Prostate gland (tissue), 2 donors: Measurements from ENCODE around the gene GCH1. TPM values are rescaled to one million over a fixed set of nuclear protein-coding genes. Genes with fewer than 3 reads are reported as not detected.

Source experiments
- DNase-seq: peaks from one replicate; pipeline ENCODE4 v3.0.0-alpha.2; 2019; ENCODE audit warnings: low spot score
- H3K27ac ChIP-seq, 2 donors: fragments of 200-600 bp; sonication (generic); 2 replicates each; pipeline ENCODE4 v1.5.1; 2017 to 2019
- H3K27me3 ChIP-seq: fragments of 200-600 bp; sonication (generic); replicated peaks from 2 replicates; pipeline ENCODE4 v1.5.1; 2019; ENCODE audit not compliant: insufficient read depth
- H3K36me3 ChIP-seq, 2 donors: fragments of 200-600 bp; sonication (generic); 1 replicate in 1 of 2; 2 replicates in 1 of 2; pipeline versions ENCODE4 v1.5.1 to v1.8.1; 2017 to 2019
- H3K4me1 ChIP-seq: fragments of 200-600 bp; sonication (generic); replicated peaks from 2 replicates; pipeline ENCODE4 v1.5.1; 2019
- H3K4me3 ChIP-seq, 2 donors: fragments of 200-600 bp; sonication (generic); 2 replicates each; pipeline ENCODE4 v1.5.1; 2017 to 2019
- H3K9me3 ChIP-seq: fragments of 200-600 bp; sonication (generic); 2 replicates; pipeline ENCODE4 v1.5.1; 2017
- POLR2A ChIP-seq: fragments of 450-650 bp; IDR thresholded peaks from one replicate; pipeline ENCODE4 v1.6.1; 2016; ENCODE audit warnings: antibody characterized with exemption, mild to moderate bottlenecking
- POLR2AphosphoS5 ChIP-seq: sonication (generic); formaldehyde crosslinking; IDR thresholded peaks from one replicate; pipeline ENCODE4 v1.6.1; 2017; ENCODE audit warnings: antibody characterized with exemption
- WGBS: methylation state at CpG from one replicate; pipeline ENCODE4 v1.1.5; 2018; 5-methylcytosine and 5-hydroxymethylcytosine counted together
- intact Hi-C: fragments of 100-400 bp; cut with DNase I; formaldehyde crosslinking; loops from one replicate; pipeline ENCODE4 v1.14.2; 2022
- total RNA-seq, 2 donors: library from RNA; depleted of rRNA; stranded (reverse); fragments of >200 nt; gene quantifications; one replicate each; pipeline ENCODE4 v1.1.0, GENCODE V29; 2016
- TF ChIP-seq, protein P1 (sequence below), 4 experiments: fragments of 200-600 bp in 2 of 4; fragments of 450-650 bp in 2 of 4; sonication (generic) in 2 of 4; IDR thresholded peaks; 1 replicate in 3 of 4; 2 replicates in 1 of 4; pipeline ENCODE4 v1.5.1; 2016 to 2019; ENCODE audit warnings: antibody characterized with exemption in 4 of 4, mild to moderate bottlenecking in 2 of 4, moderate library complexity in 2 of 4

GCH1 gene
- total RNA-seq, 2 donors from 2014 or later: 4.9 to 19.4 TPM

DNA sequence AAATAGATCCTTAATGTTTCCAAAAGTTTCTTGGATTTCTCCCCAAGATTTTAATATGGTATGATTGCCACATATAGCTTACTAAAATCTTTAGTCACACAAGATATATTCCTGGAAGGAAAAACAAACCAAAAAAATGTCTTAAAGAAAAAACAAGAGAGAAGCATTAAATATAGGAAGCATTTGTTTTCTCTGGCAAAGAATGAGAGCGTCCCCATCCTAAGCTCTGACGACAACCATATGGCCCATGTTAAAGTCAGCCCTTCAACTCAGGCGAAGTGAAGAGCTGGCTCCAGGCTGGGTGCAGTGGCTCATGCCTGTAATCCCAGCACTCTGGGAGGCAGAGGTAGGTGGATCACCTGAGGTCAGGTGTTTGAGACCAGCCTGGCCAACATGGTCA lies 35.6 kb downstream of the GCH1 start:
- TF ChIP-seq POLR2A (no peak), POLR2AphosphoS5 (no peak)
- TF ChIP-seq, protein P1, sequence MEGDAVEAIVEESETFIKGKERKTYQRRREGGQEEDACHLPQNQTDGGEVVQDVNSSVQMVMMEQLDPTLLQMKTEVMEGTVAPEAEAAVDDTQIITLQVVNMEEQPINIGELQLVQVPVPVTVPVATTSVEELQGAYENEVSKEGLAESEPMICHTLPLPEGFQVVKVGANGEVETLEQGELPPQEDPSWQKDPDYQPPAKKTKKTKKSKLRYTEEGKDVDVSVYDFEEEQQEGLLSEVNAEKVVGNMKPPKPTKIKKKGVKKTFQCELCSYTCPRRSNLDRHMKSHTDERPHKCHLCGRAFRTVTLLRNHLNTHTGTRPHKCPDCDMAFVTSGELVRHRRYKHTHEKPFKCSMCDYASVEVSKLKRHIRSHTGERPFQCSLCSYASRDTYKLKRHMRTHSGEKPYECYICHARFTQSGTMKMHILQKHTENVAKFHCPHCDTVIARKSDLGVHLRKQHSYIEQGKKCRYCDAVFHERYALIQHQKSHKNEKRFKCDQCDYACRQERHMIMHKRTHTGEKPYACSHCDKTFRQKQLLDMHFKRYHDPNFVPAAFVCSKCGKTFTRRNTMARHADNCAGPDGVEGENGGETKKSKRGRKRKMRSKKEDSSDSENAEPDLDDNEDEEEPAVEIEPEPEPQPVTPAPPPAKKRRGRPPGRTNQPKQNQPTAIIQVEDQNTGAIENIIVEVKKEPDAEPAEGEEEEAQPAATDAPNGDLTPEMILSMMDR (IDR thresholded peaks at IDR 0.05): no peak
- Histone ChIP-seq H3K36me3 (no peaks in the 10 kb centered on the region), H3K4me1 (no peaks in the 10 kb centered on the region), H3K9me3 (no peaks in the 10 kb centered on the region), H3K4me3 (no peak overlapping the region), H3K27ac (no peak overlapping the region), H3K27me3 (no peaks in the 10 kb centered on the region)
- DNase-seq: no peak
- intact Hi-C loops: no loop called here
- WGBS: 66% methylated on average over 3 of the region's 3 CpGs

DNA sequence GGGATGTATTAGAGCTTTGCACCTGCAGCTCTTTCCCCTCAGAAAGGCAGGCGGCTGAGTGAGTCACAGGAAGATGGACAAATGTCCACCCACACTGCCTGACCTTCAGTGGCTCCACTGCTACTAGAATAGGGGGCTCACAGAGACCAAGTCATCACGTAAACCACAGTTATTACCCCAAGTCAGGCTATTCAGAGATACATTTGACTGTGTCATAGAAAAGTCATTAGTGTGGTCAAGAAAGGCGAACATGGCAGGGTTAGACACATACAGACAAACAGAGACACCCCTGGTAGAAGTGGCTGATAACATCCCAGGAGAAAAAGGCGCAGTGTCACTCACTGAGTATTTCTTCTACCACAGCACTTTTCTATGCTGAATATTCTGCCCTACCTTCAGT lies 36.0 kb downstream of the GCH1 start:
- H3K9me3 ChIP-seq: no peaks in the 10 kb centered on the region
- intact Hi-C loops: no loop called here
- TF ChIP-seq POLR2AphosphoS5: no peak
- TF ChIP-seq POLR2A: no peak
- TF ChIP-seq, protein P1 (IDR thresholded peaks at IDR 0.05): no peak
- DNase-seq: no peak
- no peaks in the 10 kb centered on the region for H3K27me3 ChIP-seq
- no peak overlapping the region for H3K27ac ChIP-seq
- WGBS: 86% methylated on average over 4 of the region's 4 CpGs
- H3K4me3 ChIP-seq: no peak overlapping the region
- H3K4me1 ChIP-seq: no peaks in the 10 kb centered on the region
- H3K36me3 ChIP-seq: no peaks in the 10 kb centered on the region

DNA sequence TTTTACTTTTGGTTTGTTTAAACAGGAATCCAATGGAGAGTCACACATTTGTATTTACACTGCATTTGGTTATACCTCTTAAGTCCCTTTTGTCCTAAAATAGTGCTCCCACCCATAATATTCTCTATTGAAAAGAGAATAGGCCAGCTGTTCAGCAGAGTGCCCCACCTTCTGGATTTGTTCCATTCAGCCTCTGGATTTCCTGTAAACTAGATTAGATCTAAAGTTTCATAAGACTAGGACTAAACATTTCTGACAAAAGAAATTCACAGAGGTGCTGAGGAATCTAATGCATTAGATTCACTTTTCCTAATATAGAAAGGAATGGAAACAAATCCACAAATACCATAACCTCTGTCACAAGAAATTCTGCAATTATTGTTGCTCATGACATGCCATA lies 38.1 kb downstream of the GCH1 start:
- DNase-seq: no peak
- Histone ChIP-seq H3K36me3 (no peaks in the 10 kb centered on the region), H3K27me3 (no peaks in the 10 kb centered on the region), H3K9me3 (no peaks in the 10 kb centered on the region), H3K4me3 (no peak overlapping the region), H3K27ac (no peak overlapping the region), H3K4me1 (no peaks in the 10 kb centered on the region)
- TF ChIP-seq, protein P1 (IDR thresholded peaks at IDR 0.05): no peak
- no peak for TF ChIP-seq POLR2AphosphoS5
- intact Hi-C loops: no loop called here

DNA sequence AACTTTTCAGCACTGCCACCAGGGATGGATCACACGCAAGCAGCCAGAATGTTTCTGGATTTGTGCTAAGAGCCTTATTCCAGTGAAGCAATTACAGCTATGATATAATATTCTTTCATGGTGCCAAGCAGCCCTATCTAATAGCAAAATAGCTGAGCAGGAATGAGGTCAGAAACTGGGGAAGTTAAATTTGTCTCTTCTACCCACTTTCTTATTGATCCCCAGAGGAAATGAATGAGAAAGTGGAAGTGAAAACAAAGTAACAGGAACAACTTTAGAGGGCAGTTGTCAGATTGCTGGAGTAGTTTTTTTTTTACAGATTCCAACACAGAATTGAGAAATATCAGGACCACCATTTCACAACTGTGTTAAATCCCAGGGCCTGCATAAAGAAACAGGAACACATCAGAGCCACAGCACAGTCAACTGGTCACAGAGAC lies 44.8 kb downstream of the GCH1 start:
- Histone ChIP-seq H3K4me1 (no peaks in the 10 kb centered on the region), H3K27me3 (no peaks in the 10 kb centered on the region), H3K9me3 (no peaks in the 10 kb centered on the region), H3K4me3 (no peak overlapping the region), H3K27ac (no peak overlapping the region), H3K36me3 (no peaks in the 10 kb centered on the region)
- no peak for TF ChIP-seq POLR2AphosphoS5
- no peak for TF ChIP-seq POLR2A
- TF ChIP-seq, protein P1 (IDR thresholded peaks at IDR 0.05): no peak
- intact Hi-C loops: no loop called here
- WGBS: 75% methylated on average over 1 of the region's 1 CpG
- DNase-seq: no peak

DNA sequence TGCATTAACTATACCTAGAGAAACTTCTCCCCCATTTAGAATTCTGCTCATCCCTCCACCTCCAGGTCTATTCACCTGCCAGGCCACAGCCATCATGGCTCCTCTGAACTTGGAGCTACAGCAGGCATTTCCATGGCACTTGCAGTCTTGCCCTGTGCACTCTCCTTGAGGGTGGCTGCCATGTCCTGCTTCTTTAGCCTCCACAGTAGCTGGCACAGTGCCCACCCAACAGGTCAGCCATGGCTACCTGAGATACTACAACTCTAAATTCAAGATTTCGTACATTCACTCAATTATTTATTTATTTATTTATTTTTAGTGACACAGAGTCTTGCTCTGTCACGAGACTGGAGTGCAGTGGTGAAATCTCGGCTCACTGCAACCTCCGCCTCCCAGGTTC lies 46.5 kb downstream of the GCH1 start:
- no peak for TF ChIP-seq POLR2AphosphoS5
- TF ChIP-seq, protein P1 (IDR thresholded peaks at IDR 0.05): no peak
- no peak for TF ChIP-seq POLR2A
- Histone ChIP-seq H3K4me3 (no peak overlapping the region), H3K27ac (no peak overlapping the region), H3K27me3 (no peaks in the 10 kb centered on the region), H3K9me3 (no peaks in the 10 kb centered on the region), H3K4me1 (no peaks in the 10 kb centered on the region), H3K36me3 (no peaks in the 10 kb centered on the region)
- DNase-seq: no peak
- intact Hi-C loops: no loop called here
- WGBS: 100% methylated on average over 4 of the region's 4 CpGs
